Tibial nerve (tissue), 3 donors: ENCODE data around the gene ASCL2.

Source experiments
- CTCF ChIP-seq, 5 experiments: fragments of 200-600 bp in 3 of 5; fragments of 450-650 bp in 2 of 5; sonication (generic) in 3 of 5; IDR thresholded peaks; one replicate each; pipeline ENCODE4 v1.5.1; 2016 to 2019; ENCODE audit warnings: antibody characterized with exemption in 5 of 5, mild to moderate bottlenecking in 3 of 5, moderate library complexity in 2 of 5
- POLR2A ChIP-seq, 2 donors: fragments of 450-650 bp; IDR thresholded peaks; one replicate each; pipeline ENCODE4 v1.6.1; 2017; ENCODE audit warnings: antibody characterized with exemption in 2 of 2, mild to moderate bottlenecking in 2 of 2, moderate library complexity in 2 of 2

DNA sequence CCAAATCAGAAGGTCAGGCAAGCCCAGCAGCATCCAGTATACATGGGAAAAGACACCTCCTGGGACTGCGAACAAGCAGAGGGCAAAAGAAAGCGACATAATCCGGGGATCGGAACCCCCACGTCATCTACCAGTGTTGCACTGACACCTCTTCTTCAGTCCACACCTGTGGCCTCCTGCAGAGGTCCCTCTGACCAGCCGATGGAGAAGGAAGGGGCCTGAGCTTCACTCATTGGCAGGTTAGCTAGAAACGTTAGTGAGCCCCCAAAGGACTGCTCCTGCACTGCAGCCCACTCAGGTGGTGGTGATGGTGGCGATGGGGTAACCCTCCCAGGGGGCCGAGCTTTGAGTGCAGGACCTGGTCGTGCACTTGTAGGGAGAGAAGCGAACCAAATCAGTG is 22.1 kb downstream of the ASCL2 start:
- TF ChIP-seq POLR2A (IDR thresholded peaks at IDR 0.05) (no peak), CTCF (IDR thresholded peaks at IDR 0.05) (no peak)
